ENCODE measurements around the gene DCLK1.

DNA sequence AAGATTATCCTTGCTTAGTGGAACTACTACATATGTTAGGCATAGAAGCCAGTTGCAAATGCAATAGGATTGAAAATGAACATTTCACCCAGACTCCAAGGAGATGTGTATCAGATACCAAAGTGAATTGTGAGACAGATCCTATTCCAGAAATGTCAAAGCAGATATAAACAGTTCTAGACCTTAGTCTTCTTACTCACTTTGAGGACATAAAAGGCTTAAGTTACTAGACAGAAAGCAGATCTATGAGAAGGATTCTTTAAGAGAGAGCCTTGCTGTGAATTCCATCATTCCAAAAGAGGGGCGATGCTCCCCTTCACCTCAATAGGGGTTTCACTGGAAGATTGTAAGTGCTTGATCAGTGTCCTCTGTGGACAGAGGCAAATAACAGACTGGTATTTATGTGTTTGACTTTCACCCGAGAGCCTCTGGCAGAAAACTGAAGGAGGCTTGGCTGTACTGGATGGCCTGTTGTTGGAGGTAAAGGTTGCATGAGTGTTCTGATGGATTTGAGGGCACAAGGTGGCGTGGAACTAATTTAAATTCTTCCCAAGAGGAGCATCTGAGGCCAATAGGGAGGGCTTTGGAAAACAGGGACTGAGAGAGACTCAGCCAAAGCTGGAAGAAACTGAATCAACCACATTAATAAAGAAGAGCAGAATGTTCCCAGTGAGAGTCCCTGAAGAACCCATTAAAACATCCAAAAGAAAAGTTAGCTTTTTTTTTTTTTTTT lies 194.8 kb downstream of the DCLK1 start:
- TF ChIP-seq, protein P1, sequence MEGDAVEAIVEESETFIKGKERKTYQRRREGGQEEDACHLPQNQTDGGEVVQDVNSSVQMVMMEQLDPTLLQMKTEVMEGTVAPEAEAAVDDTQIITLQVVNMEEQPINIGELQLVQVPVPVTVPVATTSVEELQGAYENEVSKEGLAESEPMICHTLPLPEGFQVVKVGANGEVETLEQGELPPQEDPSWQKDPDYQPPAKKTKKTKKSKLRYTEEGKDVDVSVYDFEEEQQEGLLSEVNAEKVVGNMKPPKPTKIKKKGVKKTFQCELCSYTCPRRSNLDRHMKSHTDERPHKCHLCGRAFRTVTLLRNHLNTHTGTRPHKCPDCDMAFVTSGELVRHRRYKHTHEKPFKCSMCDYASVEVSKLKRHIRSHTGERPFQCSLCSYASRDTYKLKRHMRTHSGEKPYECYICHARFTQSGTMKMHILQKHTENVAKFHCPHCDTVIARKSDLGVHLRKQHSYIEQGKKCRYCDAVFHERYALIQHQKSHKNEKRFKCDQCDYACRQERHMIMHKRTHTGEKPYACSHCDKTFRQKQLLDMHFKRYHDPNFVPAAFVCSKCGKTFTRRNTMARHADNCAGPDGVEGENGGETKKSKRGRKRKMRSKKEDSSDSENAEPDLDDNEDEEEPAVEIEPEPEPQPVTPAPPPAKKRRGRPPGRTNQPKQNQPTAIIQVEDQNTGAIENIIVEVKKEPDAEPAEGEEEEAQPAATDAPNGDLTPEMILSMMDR (IDR thresholded peaks at IDR 0.05), result no peak
- TF ChIP-seq EP300 (IDR thresholded peaks at IDR 0.05), result no peak
- no peak for TF ChIP-seq POLR2A (IDR thresholded peaks at IDR 0.05)
